ENCODE measurements around the gene NUCB1.
A peak's percentile ranks its signal among the peaks of the same experiment; 100 is the strongest.
"Not testable (repeated sequence)": the region's sequence is repeated elsewhere in the genome, so short reads cannot be mapped to it uniquely, and the experiment has no call there.

Gene NUCB1

GRCh38 chr19:48872884-48873475, 27.1 kb upstream of the NUCB1 start:
- no peaks in the 10 kb centered on the region for H3K9me3 ChIP-seq (ENCODE audit: insufficient read depth, low read length)
- H3K9ac ChIP-seq (ENCODE audit: low read length) = peak overlapping the region; percentile 98
- H4K20me1 ChIP-seq (ENCODE audit: insufficient read depth, low read length) = peaks cover 13% of the 10 kb centered on the region
- H3K4me3 ChIP-seq (ENCODE audit: low read length) = peak overlapping the region; percentile 91
- H3K79me2 ChIP-seq (ENCODE audit: low read length) = peaks cover 46% of the 10 kb centered on the region
- H3K4me2 ChIP-seq (ENCODE audit: low read length) = peak overlapping the region; percentile 92
- no peak overlapping the region for H2AFZ ChIP-seq (ENCODE audit: low read depth, low read length)
- peaks cover 47% of the 10 kb centered on the region for H3K4me1 ChIP-seq (ENCODE audit: low read length)
- H3K36me3 ChIP-seq (replicated peaks; ENCODE audit: low read depth, low read length) = peaks cover 33% of the 10 kb centered on the region
- H3K27ac ChIP-seq (ENCODE audit: low read length) = peak overlapping the region; percentile 95
- no peak for TF ChIP-seq EZH2phosphoT487 (IDR thresholded peaks at IDR 0.05; ENCODE audit: low read depth)
- no peak for TF ChIP-seq CTCF (IDR thresholded peaks at IDR 0.05; ENCODE audit: low read depth, low read length)
- no peaks in the 10 kb centered on the region for H3K27me3 ChIP-seq (ENCODE audit: low read depth, low read length)

- peaks cover 47% of the 10 kb centered on the region for H3K79me2 ChIP-seq (ENCODE audit: low read length)
- no peaks in the 10 kb centered on the region for H3K9me3 ChIP-seq (ENCODE audit: insufficient read depth, low read length)
- peak overlapping the region; percentile 95 for H3K27ac ChIP-seq (ENCODE audit: low read length)
- H3K27me3 ChIP-seq (ENCODE audit: low read depth, low read length) = no peaks in the 10 kb centered on the region
- H3K4me3 ChIP-seq (ENCODE audit: low read length) = peak overlapping the region; percentile 91
- H3K9ac ChIP-seq (ENCODE audit: low read length) = peak overlapping the region; percentile 98
- peaks cover 41% of the 10 kb centered on the region for H3K4me1 ChIP-seq (ENCODE audit: low read length)
- H3K4me2 ChIP-seq (ENCODE audit: low read length) = peak overlapping the region; percentile 92
- TF ChIP-seq EZH2phosphoT487 (IDR thresholded peaks at IDR 0.05; ENCODE audit: low read depth) (no peak), CTCF (IDR thresholded peaks at IDR 0.05; ENCODE audit: low read depth, low read length) (no peak)
- peaks cover 13% of the 10 kb centered on the region for H4K20me1 ChIP-seq (ENCODE audit: insufficient read depth, low read length)
- peaks cover 39% of the 10 kb centered on the region for H3K36me3 ChIP-seq (replicated peaks; ENCODE audit: low read depth, low read length)
- H2AFZ ChIP-seq (ENCODE audit: low read depth, low read length) = no peak overlapping the region
Measured at GRCh38 chr19:48873476-48874302, 26.4 kb upstream of the NUCB1 start.

- Histone ChIP-seq H3K27ac (ENCODE audit: low read length) (peak overlapping the region; percentile 95), H3K36me3 (replicated peaks; ENCODE audit: low read depth, low read length) (peaks cover 43% of the 10 kb centered on the region), H3K4me3 (ENCODE audit: low read length) (peak overlapping the region; percentile 91), H3K9ac (ENCODE audit: low read length) (peak overlapping the region; percentile 98), H4K20me1 (ENCODE audit: insufficient read depth, low read length) (peaks cover 13% of the 10 kb centered on the region), H2AFZ (ENCODE audit: low read depth, low read length) (no peak overlapping the region), H3K4me1 (ENCODE audit: low read length) (peaks cover 34% of the 10 kb centered on the region), H3K9me3 (ENCODE audit: insufficient read depth, low read length) (no peaks in the 10 kb centered on the region), H3K27me3 (ENCODE audit: low read depth, low read length) (no peaks in the 10 kb centered on the region), H3K4me2 (ENCODE audit: low read length) (peak overlapping the region; percentile 92), H3K79me2 (ENCODE audit: low read length) (peaks cover 47% of the 10 kb centered on the region)
- TF ChIP-seq EZH2phosphoT487 (IDR thresholded peaks at IDR 0.05; ENCODE audit: low read depth) (no peak), CTCF (IDR thresholded peaks at IDR 0.05; ENCODE audit: low read depth, low read length) (no peak)
Measured at GRCh38 chr19:48874303-48875135, 25.6 kb upstream of the NUCB1 start.

DNA sequence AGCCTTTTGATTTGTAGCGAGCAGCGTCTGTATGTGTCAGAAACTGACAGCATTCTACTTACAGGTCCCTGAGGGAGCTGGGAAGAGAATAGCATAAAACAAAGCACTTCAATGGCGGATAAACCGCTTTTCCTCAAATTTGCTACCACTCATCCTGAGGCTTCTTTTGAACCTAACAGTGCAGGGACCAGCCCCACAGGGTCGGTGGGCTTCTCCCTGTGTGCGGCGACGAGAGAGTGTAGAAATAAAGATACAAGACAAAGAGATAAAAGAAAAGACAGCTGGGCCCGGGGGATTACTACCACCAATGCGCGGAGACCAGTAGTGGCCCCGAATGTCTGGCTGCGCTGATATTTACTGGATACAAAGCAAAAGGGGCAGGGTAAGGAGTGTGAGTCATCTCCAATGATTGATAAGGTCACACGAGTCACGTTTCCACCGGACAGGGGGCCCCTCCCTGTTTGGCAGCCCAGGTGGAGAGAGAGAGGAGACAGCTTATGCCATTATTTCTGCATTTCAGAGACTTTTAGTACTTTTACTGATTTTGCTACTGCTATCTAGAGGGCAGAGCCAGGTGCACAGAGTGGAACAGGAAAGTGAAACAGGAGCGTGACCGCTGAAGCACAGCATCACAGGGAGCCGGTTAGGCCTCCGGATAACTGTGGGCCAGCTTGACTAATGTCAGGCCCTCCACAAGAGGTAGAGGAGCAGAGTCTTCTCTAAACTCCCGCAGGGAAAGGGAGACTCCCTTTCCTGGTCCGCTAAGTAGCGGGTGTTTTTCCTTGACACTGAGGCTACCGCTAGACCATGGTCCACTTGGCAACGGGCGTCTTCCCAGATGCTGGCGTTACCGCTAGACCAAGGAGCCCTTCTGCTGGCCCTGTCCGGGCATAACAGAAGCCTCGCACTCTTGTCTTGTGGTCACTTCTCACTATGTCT, 23.8 kb upstream of the NUCB1 start:
- H3K4me2 ChIP-seq (ENCODE audit: low read length) = peak overlapping the region; percentile 92
- peaks cover 13% of the 10 kb centered on the region for H4K20me1 ChIP-seq (ENCODE audit: insufficient read depth, low read length)
- H3K9me3 ChIP-seq (ENCODE audit: insufficient read depth, low read length); H3K27me3 ChIP-seq (ENCODE audit: low read depth, low read length); H2AFZ ChIP-seq (ENCODE audit: low read depth, low read length): not testable (repeated sequence)
- peak overlapping the region; percentile 87 for H3K9ac ChIP-seq (ENCODE audit: low read length)
- peak overlapping the region; percentile 91 for H3K4me3 ChIP-seq (ENCODE audit: low read length)
- H3K36me3 ChIP-seq (replicated peaks; ENCODE audit: low read depth, low read length) = peaks cover 45% of the 10 kb centered on the region
- H3K4me1 ChIP-seq (ENCODE audit: low read length) = peaks cover 47% of the 10 kb centered on the region
- H3K27ac ChIP-seq (ENCODE audit: low read length) = peak overlapping the region; percentile 95
- H3K79me2 ChIP-seq (ENCODE audit: low read length) = peaks cover 47% of the 10 kb centered on the region
